Neutrophil (primary cell): Measurements from ENCODE around the gene HOXA4.

ENCODE experiments used
- H3K27ac ChIP-seq: fragments of 200-600 bp; sonication (generic); 2 replicates; pipeline ENCODE4 v1.5.1; 2016; ENCODE audit warnings: mild to moderate bottlenecking, moderate library complexity
- H3K27me3 ChIP-seq: fragments of 200-600 bp; sonication (generic); 2 replicates; pipeline ENCODE4 v1.6.0; 2016; ENCODE audit warnings: mild to moderate bottlenecking
- H3K36me3 ChIP-seq: fragments of 200-600 bp; sonication (generic); 2 replicates; pipeline ENCODE4 v1.5.1; 2017
- H3K4me1 ChIP-seq, 2 experiments: fragments of 200-600 bp in 1 of 2; sonication (generic) in 1 of 2; 1 replicate in 1 of 2; 2 replicates in 1 of 2; pipeline versions ENCODE4 v1.5.1 to v1.6.1; 2013 to 2016; ENCODE audit warnings: low read depth in 1 of 2, low read length in 1 of 2, mild to moderate bottlenecking in 1 of 2, moderate library complexity in 1 of 2; ENCODE audit not compliant: control insufficient read depth in 1 of 2, insufficient read depth in 1 of 2
- H3K4me3 ChIP-seq, 2 experiments: fragments of 200-600 bp in 1 of 2; sonication (generic) in 1 of 2; 1 replicate in 1 of 2; 2 replicates in 1 of 2; pipeline ENCODE4 v1.5.1; 2013 to 2016; ENCODE audit warnings: low read depth in 1 of 2, low read length in 1 of 2, mild to moderate bottlenecking in 1 of 2, moderate library complexity in 1 of 2
- H3K9me3 ChIP-seq: fragments of 200-600 bp; sonication (generic); 2 replicates; pipeline ENCODE4 v1.5.1; 2016
- TF ChIP-seq, protein P1 (sequence below): fragments of 200-600 bp; sonication (generic); IDR thresholded peaks from 2 replicates; pipeline ENCODE4 v1.5.1; 2016; ENCODE audit warnings: antibody characterized with exemption

Gene HOXA4

DNA sequence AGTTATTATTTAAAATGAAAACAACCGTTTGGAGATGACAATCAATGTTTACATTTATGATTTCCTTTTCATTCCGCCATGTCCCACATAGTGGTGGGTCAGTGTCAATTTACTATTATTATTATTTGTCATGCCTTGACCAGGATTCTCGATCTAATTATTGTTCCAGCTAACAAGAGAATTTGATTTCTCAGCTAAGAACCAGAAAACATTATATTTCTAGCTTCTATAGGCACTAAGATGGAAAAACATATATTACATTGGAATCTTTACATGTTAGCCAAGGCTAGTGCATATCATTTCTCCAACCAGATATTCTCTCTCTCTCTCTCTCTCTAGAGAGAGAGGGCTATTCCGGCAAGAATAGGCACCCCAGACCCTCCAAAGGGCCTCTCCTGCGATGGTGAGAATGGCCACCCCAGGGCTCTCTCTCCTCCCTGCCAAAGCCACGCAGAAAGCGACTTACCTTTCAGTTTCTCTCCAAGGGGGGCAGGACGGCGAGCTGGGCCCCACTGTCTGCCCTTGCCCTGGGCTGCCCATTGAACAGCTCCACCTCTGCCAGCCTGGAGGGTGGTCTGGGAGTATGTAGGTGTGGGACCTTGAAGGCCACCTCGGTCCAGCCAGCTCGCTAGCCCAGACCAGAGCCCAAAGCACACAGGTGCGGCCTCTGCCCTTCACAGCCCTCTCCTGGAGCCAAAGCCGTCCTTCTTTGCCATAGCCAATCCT is 19.4 kb upstream of the HOXA4 start:
- H3K9me3 ChIP-seq = no peaks in the 10 kb centered on the region
- H3K4me1 ChIP-seq = peaks cover 34 to 44% of the 10 kb centered on the region in 2 experiments
- no peaks in the 10 kb centered on the region for H3K36me3 ChIP-seq
- TF ChIP-seq, protein P1, sequence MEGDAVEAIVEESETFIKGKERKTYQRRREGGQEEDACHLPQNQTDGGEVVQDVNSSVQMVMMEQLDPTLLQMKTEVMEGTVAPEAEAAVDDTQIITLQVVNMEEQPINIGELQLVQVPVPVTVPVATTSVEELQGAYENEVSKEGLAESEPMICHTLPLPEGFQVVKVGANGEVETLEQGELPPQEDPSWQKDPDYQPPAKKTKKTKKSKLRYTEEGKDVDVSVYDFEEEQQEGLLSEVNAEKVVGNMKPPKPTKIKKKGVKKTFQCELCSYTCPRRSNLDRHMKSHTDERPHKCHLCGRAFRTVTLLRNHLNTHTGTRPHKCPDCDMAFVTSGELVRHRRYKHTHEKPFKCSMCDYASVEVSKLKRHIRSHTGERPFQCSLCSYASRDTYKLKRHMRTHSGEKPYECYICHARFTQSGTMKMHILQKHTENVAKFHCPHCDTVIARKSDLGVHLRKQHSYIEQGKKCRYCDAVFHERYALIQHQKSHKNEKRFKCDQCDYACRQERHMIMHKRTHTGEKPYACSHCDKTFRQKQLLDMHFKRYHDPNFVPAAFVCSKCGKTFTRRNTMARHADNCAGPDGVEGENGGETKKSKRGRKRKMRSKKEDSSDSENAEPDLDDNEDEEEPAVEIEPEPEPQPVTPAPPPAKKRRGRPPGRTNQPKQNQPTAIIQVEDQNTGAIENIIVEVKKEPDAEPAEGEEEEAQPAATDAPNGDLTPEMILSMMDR = no peak
- peak overlapping the region in 1 of 2 experiments; percentile 62 for H3K4me3 ChIP-seq
- no peak overlapping the region for H3K27ac ChIP-seq
- peaks cover 100% of the 10 kb centered on the region for H3K27me3 ChIP-seq

DNA sequence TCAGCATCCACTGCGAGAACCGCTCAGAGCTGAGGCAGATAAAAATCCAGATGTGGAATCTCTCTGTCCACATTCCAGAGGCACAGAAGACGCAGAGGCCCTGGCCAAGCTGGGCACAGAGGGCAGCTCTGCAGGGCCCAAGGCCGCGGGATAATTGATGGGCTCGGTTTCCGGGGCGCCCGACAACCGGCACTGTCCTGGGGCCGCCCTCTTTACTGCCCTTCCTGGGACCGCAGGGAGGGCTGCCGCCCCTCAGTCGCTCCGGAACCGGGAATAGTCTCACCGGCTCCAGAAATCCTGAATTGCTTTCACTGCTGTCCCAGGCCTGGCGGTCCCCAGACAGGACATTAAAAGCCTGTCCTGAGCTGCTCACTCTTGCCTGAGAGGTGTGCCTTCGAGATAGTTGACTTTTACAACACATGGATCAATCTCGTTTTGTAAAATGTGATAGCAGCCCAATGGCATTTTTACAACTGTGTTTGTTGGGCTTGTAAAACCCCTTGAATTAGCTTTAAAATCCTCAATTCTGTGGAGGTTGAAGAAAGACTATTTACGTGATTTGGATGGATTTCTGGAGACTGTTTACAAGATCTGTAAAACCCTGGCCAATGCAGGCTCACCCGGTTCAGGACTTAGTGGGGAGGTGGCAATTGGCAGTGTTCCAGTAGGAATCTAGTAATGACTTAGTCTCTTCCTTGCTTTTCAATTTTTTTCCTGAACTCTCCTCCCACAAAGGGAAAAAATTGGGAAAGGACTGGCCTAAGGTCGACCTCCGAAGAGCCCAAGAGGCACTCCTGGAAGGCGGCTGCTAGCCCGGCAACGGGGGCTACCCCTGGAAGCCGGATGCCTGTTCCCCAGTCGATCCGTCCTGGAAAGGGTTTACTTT is 18.4 kb upstream of the HOXA4 start:
- Histone ChIP-seq H3K4me1 (peaks cover 34 to 41% of the 10 kb centered on the region in 2 experiments), H3K27ac (no peak overlapping the region), H3K9me3 (no peaks in the 10 kb centered on the region), H3K27me3 (peaks cover 100% of the 10 kb centered on the region), H3K4me3 (no peak overlapping the region), H3K36me3 (no peaks in the 10 kb centered on the region)
- TF ChIP-seq, protein P1 = no peak

DNA sequence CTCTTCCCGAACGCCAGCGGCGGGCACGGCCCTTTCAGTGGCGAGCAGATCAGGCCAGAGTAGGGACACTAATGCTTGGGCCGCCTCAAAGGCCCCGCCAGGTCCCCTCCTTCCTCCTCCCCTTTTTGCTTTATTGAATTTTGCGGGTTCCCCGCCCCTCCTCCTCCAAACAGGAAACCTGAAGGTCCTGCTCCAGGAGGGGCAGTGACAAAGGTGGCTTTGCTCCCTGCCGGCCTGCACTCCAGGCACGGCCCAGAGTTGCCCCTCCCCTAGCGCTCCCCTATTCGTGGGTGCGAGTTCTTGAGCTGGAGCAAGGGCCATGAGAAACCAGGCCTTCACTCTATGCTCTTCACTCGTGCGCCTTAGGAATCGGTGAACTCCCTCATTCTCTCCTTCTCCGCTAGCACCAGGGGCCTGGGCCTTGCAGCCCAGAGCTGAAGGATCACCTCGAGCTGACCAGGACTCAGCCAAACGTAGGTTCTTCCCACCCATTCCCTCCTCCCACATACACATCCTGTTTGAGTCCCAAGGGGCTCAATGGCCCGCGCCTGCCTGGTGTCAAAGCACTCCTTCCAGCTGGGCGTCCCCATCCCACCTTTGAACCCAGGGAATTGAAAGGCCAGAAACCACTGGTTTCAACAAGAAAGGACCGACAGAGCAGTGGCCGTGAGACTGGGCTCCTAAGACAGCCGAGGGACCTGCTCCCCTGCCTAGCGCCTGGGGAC is 17.6 kb upstream of the HOXA4 start:
- TF ChIP-seq, protein P1 = no peak
- no peak overlapping the region for H3K27ac ChIP-seq
- H3K4me3 ChIP-seq = peak overlapping the region in 1 of 2 experiments; percentile 35
- peaks cover 34 to 41% of the 10 kb centered on the region in 2 experiments for H3K4me1 ChIP-seq
- peaks cover 97% of the 10 kb centered on the region for H3K27me3 ChIP-seq
- H3K9me3 ChIP-seq = no peaks in the 10 kb centered on the region
- H3K36me3 ChIP-seq = no peaks in the 10 kb centered on the region

DNA sequence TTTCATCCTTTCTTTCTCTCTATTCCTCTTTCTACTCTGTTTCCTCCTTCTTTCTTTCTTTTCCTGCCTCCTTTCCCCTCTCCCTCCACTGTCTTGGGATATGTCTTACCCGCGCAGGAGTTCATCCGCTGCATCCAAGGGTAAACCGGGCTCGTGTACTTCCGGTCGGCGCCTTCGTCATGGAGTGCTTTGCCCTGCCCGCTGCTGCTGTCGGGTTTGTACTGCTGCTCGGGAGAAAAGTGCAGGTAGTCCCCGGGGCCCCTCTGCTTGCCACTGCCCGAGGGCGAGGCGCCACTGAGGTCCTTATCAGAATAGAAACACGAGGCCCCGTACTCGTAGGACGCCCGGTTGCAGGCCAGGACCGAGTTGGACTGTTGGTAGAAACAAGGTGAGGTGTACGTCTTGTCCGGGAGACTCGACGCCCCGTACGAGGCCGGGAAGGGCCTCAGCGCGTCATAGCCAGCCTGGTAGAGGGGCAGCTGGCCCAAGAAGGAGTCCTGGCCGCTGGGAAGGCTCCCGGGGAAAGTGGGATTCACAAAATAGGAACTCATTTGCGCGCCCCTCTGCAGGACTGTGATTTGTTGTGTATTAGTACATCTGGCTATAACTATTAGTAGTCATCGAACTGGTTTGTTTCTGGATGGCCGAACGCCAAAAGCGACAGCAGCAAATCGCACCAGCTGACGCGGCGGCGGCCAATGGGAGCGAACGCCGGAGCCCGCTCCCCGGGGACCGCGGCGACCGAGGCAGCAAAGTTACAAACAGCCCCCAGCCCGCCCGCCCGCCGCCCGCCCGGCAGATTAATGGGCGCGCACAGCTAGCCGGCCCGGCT is 16.9 kb upstream of the HOXA4 start, which contains the start of gene HOXA6:
Gene HOXA6 (minus strand): TSS at position 576 of the 832 bp plus-strand sequence. CDS start 25 bp downstream, at position 551.
- Histone ChIP-seq H3K27ac (no peak within 1 kb of the TSS), H3K4me3 (peak within 1 kb of the TSS in 1 of 2 experiments; percentile 35), H3K36me3 (no peaks in the 10 kb centered on the region), H3K9me3 (no peaks in the 10 kb centered on the region), H3K27me3 (peaks cover 95% of the 10 kb centered on the region), H3K4me1 (peaks cover 31 to 36% of the 10 kb centered on the region in 2 experiments)
- TF ChIP-seq, protein P1 = no peak
